ENCODE results near the gene KNDC1.
"Not testable (repeated sequence)": the region's sequence is repeated elsewhere in the genome, so short reads cannot be mapped to it uniquely, and the experiment has no call there.

Gene KNDC1

GRCh38 chr10:133227256-133227655 lies 67.2 kb downstream of the KNDC1 start:
- no peak for DNase-seq

GRCh38 chr10:133229265-133230043 lies 69.4 kb downstream of the KNDC1 start:
- DNase-seq = no peak

DNA sequence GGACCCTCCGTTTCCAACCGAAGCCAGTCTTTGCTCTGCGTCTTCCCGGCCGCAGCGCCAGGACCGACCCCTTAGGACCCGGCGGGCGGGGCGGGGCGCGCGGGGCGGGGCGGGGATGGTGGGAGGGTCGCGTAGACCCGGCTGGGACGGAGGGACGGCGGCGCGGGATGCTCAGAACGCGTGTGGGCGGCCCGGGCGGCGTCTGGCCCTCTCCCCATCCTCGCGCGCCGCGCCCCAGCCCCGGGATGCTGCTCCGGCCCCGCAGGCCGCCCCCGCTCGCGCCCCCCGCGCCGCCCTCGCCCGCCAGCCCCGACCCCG lies 70.0 kb downstream of the KNDC1 start, which contains the start of gene UTF1:
UTF1 (plus strand) TSS at position 174 of the 318 bp plus-strand sequence; CDS start at position 246, 72 bp downstream.
- DNase-seq = no peak

GRCh38 chr10:133230387-133231195 lies 70.6 kb downstream of the KNDC1 start:
- DNase-seq = no peak

GRCh38 chr10:133231244-133231945 lies 71.4 kb downstream of the KNDC1 start:
- DNase-seq = no peak

DNA sequence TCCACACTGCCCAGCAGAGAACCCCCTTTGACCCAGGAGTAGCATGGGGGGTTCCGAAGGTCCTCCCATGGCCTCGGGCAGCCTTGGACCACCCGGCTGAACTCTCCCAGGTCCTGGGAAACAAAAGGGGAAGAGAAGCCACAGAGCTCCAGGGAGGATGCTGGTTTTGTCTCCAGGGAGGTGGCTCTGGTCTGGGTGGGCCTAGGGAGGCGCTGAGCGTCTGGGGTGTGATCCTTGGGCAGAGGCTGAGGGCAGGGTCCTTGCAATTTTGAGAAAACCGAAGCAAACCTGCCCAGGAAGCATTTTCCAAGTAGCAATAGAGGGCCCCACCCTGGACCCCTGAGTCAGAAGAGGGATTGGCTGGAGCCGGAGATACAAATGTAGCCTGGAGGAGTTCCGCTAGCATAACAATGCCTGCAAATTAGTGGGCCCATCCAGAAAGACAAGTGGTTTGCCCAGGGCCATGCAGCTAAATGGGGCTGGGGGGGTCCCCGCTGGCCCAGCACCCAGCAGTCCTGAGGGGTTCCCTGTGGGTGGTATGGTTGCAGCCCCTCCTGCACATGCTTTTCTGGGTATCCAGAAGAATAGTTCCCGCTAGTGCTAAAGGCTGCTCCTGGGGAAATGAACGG lies 72.0 kb downstream of the KNDC1 start:
- no peak for DNase-seq

DNA sequence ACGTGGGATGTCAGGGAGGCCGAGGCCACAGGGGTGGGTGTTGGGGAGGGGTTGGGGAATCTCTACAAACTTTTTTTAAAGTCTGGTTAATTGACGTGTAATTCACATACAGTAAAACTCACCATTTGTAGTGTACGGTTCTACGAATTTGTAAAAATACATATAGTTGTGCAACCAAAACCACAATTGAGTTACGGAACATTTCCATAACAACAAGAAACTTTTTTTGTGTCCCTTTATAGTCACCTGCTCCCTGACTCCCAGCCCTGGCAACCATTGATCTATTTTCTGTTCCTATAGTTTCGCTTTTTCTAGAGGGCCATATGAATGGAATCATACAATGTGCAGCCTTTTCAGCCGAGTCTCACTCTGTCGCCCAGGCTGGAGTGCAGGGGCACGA lies 74.8 kb downstream of the KNDC1 start:
- DNase-seq = not testable (repeated sequence)

DNA sequence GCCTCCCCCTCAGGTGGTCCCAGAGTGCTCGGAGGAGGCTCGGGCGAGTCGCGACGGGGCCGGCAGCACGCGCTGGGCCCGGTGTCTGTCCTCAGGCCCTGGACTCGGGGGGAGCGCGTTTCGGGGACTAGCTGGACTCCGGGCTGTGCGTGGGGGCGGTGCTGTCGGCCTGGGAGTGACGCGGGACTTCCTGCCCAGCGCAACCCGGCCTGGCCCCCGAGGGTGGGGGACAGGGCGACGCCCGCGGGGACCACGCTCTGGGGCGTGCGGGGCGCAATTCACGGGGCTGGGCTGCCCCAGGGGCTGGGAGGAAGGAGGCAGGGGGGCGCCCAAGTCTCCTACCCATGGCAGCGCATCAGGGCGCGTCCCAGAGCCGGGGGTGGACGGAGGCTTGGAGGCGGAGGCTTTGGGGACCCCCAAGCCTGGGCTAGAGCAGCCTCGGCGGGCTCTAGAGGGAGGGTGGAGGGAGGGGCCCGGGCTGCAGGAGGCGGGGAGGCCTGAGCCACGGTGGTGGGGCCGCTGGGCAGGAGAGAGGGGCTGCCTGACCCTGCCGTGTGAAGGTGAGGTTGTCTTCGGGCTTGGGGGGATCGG lies 75.3 kb downstream of the KNDC1 start:
- DNase-seq = no peak

DNA sequence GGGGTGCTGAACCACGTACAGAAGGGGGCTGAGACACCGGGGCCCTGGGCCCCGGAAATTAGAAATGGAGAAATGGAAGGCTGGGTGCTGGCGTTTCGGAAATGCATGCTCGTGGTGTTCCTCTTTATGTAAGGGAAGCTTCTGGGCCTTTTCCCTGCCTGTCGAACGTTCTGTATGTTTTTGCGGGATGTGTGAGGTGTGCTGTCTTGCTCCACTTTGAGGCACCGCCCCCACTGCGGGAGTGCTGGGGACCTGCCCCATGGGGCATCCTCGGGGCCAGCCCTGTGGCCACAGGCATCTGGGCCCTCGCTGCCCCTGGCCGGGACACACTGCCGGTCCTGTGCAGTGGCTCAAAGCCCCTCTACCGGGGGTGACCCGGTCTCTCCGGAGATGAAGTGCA lies 75.9 kb downstream of the KNDC1 start:
- DNase-seq = no peak

- DNase-seq = no peak
These were observed 76.6 kb downstream of the KNDC1 start for GRCh38 chr10:133236401-133237240.

DNA sequence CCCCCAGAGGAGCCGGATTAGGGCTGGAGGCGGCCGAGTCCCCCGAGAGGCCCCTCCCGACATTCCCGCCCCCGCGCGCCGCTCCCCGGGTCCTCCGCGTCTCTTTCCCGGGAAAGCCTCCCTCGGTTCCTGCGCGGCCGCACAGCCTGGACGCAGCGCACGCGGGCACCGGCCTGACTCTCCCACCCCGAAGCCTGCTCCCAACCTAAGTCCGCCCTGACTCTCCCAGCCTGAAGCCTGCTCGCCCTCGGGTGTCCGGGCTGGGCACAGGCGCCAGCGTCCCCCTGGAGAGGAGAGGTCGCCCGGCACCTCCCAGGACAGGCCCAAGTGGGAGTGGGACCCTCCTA lies 77.2 kb downstream of the KNDC1 start:
- no peak for DNase-seq

- DNase-seq = no peak
These were observed 77.8 kb downstream of the KNDC1 start, which contains the start of gene VENTX for GRCh38 chr10:133237588-133238465. VENTX (plus strand) TSS chr10:133237855; CDS start chr10:133237915, 60 bp downstream.

DNA sequence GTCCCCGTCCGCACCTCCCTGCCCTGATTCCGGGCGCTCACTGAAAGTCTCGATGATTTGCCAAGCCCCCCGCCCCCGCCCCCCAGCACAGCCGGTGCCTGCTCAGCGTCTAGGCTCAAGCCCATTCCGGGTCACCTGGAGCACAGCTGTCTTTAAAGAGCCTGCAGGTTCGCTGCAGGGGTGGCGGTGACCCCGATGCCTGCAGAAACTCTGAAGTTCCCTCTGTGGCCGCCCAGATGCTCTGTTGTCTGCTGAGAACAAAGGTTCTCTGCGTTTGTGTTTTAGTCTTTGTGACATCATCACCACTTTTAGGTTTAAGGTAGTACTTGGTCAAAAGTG lies 78.4 kb downstream of the KNDC1 start:
- DNase-seq = no peak

DNA sequence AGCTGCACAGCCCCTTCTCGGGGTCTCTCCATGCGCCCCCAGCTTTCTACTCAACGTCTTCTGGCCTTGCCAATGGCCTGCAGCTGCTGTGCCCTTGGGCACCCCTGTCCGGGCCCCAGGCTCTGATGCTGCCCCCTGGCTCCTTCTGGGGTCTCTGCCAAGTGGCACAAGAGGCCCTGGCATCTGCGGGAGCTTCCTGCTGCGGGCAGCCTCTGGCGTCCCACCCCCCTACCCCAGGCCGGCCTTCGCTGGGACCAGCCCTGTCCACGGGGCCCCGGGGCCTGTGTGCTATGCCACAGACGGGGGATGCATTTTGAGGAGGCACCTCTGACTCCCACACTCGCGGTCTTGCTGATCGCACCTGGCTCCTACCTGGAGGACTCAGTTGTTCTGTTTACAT lies 80.0 kb downstream of the KNDC1 start:
- DNase-seq = no peak

DNA sequence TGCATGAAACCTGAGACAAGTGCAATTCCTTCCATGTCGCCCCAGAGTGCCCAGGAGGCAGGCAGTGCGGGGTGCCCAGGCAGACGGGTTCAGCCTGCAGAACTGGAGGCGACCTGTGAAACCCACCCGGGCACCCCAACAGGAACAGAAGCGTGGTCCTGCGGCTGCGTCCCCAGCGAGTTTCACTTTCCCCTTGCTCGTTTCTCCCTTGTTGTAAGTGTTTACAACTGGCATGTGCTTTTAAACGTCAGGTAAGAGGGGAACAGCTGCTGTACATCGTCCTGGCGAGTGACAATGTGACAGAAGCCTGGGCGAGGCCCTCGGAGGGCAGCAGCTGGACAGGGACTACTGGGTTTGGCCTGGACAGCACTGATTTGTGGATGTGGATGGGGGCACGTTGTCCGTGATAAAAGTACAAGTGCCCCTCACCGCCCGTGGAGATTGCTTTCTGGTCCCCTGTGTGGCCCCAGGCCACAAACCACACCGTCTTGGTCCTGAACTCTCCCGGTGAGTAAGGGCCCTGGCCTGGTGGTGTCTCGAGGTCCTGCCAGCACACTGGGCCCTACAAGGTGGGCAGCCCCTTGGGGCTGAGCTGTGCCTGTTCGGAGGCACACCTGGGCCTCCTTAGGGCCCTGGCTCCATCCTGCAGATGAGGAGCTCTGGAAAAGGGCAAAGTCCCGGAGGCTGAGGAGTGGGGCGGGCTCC lies 81.6 kb downstream of the KNDC1 start:
- no peak for DNase-seq

DNA sequence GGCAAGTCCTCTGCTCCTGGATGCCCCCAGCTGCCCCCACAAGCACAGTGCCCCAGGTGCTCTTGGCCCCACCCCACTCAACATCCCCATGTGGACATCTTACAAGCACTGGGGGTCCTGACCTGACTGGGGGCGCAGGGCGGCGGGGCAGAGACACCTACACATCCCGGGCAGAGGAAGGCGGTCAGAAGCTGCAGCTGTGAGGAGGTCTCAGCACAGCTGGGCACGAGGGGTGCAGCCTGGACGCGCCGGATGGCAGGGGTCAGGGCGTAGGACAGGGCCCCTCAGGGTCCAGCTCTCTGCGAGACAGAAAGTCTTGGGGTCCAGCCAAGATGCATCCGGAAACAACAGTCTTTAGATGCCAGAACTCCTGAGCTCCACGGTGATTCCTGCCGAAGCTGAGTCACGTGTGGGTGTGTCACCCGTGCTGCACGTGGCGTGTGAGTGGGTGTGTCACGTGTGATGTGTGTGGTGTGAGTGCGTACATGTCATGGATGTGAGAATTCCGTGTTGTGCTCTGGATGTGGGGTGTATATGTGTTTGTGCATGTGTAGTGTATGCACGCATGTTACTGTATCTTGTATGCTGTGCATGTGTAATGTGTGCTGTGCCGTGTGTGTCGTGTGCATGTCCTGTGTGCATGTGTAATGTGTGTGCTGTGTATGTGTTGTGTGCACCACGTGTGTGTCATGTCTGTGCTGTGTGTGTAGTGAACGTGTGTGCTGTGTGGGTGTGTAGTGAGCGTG lies 82.8 kb downstream of the KNDC1 start:
- DNase-seq = no peak

- DNase-seq = no peak
These were observed 83.6 kb downstream of the KNDC1 start for GRCh38 chr10:133243593-133243992.

DNA sequence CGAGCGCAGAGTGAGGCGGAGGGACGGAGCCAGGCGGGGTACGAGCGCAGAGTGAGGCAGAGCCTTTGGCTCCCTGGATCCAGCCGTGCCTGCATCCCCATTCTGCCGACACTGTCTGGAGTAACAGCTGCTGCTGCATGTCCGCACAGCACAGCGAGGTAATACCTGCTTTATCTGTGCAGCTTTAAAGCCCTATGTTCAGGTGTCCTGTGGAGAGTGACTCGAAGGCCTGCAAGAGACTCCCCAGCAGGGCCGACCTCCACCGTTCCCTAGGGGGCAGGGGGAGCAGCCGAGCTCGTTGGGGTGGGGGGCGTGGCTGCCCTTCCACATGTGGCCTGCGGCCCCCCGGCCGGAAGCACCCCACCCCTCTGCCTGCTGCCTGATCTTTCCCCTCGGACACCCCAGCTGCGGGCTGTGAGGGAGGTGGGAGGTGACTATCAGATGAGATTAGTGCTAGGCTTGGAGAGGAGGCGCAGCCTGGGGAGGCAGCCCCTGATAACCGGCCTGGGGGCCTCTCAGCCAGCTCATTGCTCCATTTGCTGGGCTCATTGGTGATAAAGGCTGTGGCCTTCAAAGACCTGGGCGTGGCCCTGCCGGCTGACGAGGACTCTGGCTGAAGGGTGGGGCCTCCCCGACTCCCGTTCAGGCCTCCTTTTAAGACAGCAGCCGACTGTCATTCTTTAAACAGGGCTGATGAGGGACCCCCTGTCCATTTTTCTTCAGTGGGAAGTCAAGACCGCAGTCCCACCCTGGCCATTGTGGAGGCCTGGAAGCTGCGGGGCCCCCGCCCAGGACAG lies 85.6 kb downstream of the KNDC1 start:
- no peak for DNase-seq

- DNase-seq = no peak
These were observed 86.2 kb downstream of the KNDC1 start for GRCh38 chr10:133246236-133246626.

Measured in NCI-H524 treated with DMSO at 0.1 percent for 48 hours (cell line).